ENCODE measurements around the gene PTMS.

Gene PTMS

DNA sequence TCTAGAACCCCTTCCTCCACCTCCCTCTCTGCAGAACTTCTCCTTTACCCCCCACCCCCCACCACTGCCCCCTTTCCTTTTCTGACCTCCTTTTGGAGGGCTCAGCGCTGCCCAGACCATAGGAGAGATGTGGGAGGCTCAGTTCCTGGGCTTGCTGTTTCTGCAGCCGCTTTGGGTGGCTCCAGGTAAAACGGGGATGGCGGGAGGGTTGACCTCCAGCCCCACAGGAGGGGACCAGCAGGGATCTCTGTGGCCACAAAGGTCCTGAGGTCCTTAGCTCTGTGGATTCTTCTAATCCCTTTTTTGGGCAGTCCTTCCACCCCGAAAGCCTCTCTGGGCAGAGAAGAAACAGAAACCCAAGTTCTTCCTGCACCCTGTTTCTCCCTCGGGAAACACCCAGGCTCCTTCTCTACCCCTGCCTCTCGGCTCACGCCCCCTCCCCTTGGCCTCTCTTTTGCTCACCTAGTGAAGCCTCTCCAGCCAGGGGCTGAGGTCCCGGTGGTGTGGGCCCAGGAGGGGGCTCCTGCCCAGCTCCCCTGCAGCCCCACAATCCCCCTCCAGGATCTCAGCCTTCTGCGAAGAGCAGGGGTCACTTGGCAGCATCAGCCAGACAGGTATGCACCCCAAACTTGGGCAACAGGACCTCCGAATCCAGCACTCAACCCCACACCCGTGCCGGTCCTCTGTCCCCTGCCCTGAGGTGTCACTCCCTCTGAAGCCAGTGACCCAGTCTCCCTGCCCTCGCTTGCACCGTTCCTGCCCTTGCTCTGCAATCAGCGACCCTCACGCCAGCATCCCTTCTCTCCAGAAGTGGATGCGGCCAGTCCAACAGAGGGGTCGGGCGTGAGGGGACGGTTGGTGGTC is 6.8 kb downstream of the PTMS start:
- DNase-seq = no peak

DNA sequence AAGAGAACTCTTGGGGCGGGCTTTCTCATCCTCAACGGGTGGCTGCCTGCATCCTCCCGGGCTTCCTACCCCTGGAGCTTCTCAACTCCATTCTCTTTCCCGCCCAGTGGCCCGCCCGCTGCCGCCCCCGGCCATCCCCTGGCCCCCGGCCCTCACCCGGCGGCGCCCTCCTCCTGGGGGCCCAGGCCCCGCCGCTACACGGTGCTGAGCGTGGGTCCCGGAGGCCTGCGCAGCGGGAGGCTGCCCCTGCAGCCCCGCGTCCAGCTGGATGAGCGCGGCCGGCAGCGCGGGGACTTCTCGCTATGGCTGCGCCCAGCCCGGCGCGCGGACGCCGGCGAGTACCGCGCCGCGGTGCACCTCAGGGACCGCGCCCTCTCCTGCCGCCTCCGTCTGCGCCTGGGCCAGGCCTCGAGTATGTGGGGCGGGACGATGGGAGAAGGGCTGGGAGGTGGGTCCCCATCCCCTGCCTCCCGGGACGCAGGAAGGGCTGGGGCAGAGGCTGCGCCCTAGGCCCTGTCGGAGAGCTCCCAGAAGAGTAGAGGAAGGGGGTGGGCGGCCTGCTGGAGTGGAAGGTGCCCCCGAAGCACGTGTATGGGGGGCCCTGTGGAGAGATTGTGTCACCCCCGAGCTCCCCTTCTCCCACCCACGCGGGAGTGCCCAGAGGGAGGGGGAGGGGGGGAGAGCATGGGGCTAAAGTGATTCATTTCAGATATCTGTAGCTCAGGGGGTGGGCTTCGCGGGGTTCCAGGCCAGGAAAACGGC is 7.6 kb downstream of the PTMS start:
- DNase-seq = no peak

DNA sequence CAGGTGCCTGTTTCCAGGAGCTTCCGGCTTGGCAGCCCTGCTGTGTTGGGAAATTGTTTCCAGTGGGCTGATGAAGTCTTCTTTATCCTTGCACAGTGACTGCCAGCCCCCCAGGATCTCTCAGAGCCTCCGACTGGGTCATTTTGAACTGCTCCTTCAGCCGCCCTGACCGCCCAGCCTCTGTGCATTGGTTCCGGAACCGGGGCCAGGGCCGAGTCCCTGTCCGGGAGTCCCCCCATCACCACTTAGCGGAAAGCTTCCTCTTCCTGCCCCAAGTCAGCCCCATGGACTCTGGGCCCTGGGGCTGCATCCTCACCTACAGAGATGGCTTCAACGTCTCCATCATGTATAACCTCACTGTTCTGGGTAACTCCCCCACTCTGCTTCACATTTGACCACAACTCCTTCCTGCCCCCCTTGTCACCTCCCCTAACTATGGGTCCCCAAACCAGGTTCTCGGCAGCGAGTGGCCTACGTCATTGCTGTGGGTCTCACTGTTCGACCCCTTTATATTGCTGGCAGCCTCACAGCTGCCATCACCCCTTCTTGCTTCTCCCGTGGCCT is 8.4 kb downstream of the PTMS start:
- peak; percentile 64 for DNase-seq

DNA sequence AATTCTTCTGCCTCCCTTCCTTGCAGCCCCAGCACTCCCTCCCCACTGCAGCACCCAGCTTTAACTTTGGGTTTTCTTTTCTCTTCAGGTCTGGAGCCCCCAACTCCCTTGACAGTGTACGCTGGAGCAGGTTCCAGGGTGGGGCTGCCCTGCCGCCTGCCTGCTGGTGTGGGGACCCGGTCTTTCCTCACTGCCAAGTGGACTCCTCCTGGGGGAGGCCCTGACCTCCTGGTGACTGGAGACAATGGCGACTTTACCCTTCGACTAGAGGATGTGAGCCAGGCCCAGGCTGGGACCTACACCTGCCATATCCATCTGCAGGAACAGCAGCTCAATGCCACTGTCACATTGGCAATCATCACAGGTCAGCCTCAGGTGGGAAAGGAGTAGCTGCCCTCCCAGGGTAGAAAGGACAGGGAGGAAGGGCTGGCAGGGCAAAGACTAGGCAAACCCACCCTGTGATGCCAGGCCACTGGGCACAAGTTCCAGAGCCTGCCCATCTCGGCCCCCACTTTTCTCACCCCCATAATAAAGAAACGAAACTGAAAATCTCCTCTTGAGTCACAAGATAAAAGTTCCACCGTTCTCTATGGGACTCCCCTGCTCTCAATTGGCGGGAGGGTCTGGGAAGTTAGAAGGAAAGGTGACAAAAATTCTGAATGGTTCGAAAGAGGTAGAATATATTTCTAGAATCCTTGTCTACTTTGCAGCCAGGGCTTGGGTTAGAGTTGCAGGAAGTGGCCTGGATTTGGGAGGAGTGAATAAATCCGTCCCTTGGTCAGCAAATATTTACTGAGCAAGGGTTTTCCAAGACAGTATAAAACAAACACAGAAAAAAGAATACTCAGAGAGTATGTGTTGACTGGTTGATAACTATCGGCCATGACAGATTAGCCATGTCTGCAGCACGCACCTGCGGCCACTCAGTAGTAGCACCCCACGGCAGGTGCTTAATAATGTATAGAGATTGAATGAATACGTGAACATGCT is 9.3 kb downstream of the PTMS start:
- no peak for DNase-seq

DNA sequence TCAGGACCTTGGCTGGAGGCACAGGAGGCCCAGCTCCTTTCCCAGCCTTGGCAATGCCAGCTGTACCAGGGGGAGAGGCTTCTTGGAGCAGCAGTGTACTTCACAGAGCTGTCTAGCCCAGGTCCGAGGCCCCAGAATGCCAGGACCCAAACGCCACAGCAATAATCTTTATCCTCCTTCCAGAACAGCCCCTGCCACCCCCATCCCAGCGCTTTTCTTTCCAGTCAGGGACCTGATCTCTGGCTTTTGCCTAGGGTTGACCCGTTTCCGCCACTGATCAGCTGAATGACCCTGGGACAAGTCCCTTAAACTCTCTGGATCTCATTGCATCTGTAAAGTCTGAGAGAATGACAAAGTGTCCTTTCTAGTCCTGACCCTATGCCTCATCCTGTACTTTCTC is 11.2 kb downstream of the PTMS start:
- no peak for DNase-seq

DNA sequence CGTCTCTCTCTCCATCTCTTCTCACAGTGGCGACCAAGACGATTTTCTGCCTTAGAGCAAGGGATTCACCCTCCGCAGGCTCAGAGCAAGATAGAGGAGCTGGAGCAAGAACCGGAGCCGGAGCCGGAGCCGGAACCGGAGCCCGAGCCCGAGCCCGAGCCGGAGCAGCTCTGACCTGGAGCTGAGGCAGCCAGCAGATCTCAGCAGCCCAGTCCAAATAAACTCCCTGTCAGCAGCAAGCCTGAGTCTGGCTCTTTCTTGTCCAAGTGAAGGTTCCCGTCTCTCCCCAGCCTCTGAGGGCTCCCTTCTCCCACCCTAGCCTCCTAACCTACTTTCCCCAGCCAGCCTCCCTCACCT is 12.0 kb downstream of the PTMS start:
- no peak for DNase-seq

DNA sequence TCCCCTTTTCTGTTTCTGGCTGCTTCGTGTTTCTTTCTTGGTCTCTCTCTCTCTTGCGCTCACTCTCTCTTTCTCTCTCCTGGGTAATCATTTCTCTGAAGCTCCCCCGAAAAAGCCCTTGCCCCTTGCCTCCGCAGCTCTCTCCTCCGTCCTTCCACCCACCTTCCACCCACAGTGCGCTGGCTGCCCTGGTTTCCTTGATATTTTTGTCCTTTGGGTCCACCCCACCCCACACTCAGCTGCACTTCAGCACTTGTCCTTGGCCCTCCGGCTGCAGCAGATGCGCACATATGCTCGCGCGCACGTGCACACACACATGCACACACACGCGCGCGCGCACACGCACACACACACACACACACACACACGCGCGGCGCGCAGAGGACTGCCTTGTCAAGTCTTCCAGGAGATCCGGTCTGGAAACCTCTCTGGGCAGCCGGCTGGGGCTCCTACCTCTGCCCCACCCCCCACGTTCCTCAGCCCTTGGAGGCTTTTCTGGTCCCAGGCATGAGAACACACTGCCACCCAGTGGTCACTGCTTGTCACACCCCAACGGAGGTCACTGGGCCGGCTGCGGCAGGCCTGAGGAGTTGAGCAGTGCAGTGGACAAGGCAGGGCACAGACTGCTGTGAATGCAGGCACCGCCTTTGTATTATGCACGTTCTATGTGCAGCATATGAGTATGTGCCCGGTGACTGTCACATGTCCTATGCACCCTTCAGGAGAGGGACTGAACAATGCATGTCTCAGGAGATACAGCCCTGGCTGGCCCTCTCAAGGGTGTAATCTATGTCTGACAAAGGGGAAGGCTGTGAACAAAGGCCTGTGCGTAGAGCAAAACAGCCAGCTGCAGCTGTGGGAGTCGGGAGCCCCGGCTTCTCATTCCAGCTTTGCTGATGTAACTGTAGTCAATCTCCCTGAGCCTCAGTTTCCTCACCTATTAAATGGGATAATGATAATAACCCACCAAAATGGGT is 12.7 kb downstream of the PTMS start:
- DNase-seq = peak; percentile 85

DNA sequence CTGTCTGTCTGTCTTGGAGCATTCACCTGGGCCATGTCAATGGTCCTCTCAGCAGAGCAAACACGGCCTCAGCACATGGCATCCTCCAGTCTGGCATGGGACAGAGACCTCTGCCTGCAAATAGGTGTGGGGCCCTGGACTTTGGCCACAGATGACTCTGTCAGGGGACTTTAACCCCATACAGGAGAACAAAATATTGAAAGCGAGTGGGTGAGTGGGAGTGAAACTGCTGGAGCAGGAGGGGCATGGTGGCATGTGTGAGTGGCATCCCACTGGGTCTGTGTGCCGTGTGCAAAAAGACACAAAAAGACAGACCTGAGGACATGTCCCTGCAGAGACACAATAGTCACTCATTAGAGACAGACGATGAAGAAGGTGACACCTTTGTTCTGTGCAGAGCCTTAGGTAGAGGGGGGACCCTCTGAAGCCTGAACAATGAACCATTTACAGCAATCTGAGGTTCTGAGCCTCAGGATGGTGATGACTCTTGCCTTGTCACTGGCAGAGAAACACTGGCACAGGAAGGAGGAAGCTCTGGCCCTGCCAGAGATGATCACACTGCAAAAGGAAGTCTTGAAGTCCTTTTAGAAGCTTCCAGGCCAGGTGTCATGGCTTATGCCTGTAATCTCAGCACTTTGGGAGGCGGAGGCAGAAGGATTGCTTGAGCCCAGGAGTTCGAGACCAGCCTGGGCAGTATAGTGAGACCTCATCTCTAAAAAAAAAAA is 13.7 kb downstream of the PTMS start:
- DNase-seq = no peak

DNA sequence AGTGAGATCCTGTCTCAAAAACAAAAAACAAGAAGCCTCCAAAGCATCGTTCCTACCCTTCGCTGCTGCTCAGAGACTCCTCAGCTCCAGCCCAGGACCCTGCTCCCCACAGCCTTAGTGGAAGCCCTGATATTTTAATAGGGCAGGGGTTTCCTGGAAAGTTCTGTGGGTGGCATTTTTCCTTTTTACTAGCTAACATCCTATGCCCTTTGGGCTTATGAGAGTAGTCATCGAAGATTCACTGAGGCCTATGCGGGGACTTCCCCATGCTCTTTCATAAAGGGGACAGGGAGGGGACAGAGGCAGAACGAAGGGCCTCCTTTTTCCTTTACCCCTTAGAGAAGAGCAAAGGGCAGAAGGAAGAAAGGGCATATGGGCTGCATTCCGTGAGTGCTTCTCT is 14.4 kb downstream of the PTMS start:
- no peak for DNase-seq

DNA sequence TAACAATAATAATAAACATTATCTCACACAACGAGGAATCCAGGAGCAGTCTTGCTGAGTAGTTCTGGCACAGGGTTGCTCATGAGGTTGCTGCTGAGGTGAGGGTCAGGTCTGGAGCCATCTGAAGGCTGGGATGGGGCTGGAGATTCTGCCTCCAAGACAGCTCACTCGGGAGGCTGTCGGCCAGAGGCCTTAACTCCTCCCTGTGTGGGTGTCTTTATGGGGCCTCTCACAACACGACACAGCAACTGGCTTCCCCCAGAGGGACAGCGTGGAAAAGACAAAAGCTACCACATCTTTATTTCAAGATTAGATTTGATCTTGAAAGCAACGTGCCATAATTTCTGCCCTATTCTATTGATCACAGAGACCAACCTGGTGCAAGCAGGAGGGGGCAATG is 16.0 kb downstream of the PTMS start:
- DNase-seq = no peak

DNA sequence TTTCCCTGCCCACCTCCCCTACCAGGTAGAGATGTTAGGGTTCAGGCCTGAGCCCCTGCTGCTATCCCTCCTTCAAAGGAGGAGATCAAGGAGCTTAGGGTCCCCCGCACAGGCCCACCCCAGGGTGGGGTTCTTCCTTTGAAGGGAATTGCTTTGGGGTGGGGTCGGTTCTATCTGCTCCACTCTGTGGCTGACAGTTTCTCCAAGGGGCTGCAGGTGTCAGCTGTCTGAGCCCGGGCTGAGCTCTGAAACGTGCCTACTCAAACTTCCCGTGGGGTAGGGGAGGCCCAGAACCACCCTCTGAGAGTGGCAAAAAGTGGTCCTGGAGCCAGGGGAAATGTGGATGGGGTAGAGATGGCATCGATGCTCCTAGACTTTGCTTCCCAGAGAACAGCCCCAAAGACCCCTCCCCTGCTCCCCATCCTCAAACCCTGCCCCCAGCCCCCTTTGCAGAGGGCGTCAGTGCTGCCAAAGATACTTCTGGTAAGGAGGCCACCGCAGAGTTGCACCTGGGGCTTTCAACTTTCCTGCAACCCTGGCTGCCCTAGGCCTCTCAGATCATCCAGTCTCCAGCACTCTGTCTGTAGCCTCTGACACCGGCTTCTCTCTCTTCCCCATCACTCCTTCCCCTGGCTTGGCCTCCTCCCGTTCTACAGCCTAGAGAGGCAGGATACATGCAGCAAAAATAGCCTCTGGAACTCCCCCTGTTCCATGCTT is 16.8 kb downstream of the PTMS start:
- no peak for DNase-seq

DNA sequence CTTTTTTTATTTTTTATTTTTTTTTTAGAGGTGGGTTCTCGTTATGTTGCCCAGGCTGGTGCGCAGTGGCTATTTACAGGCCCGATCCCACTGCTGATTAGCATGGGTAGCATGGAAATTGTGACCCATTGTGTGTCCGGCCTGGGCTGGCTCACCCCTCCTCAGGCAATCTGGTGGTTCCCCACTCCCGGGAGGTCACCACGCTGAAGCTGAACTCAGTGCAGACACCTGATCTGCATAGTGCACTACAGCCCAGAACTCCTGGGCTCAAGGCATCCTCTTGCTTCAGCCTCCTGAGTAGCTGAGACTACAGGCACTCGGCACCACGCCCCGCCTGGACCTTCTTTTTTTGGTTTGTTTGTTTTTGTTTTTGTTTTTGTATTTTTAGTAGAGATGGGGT is 17.7 kb downstream of the PTMS start:
- DNase-seq = no peak

DNA sequence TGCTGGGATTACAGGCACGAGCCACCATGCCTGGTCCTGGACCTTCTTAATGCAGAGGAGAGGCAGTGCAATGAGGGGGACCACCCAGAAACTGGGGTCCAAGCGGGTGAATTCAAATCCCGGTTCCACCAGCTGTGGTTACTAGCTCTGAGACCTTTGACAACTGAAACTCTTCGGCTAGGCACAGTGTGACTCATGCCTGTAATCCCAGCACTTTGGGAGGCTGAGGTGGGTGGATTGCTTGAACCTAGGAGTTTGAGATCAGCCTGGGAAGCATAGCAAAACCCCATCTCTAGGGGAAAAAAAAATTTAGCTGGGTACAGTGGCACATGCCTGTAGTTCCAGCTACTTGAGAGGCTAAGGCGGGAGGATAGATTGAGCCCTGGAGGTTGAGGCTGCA is 18.1 kb downstream of the PTMS start:
- DNase-seq = no peak

DNA sequence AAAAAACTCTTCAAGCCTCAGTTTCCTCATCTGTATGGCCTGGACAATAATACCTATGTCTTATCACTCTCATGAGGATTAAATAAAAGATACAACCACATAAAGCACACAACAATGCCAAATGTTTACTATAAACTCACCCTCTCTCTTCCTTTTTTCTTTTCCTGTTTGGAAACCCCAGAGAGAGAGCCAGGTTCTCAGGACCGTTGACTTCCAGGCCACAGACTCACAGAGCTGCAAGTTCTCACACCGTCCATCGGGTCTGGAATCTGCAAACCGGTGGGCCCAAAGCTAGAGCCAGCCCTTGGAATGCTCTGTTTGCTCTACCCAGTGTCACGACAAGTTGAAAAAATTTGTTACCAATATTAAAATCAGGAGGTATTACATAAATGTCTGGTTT is 18.6 kb downstream of the PTMS start:
- no peak for DNase-seq

DNA sequence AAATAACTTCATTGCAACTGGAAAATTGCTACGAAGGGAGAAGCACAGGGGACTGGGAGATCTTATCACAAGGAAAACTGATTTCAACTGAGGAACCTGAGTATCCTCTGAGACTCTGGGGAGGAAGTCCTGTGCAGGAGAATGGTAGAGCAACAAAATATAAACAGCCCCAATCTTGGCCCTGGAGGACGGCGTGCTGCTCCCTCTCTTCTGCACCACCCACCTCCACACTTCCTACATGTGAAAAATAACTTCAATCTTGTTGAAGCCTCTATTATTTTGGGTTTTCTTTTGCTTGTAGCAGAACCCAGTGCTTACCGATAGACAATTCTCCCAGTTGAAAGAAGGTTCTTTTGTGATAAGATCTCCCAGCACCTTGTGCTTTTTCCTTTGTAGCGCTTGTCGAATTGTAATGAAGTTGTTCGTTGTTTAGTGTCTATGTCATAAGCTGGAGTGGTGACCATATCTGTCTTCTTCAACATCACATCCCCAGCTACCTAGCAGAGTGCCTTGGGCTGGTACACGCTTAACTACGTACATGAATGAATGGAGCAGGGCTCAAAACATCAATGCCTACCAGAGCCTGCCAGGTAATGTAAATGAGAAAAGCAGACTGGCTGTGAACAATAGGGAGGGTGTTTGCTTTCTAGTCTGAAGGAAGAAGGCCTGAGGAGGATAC is 20.4 kb downstream of the PTMS start:
- no peak for DNase-seq

DNA sequence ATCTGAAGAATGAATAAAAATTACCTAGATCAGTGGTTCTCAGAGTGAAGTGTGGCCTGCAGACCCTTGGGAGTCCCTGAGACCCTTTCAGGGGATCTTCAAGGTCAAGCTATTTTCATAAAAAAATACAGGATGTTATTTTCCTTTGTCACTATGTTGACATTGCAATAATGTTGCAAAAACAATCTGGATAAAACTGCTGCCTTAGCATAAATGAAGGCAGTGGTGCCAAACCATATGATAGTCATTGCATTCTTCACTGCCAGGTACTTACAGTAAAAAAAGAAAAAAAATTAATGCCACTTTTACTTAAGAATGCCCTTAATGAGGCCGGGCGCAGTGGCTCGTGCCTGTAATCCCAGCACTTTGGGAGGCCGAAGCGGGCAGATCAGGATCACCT is 21.1 kb downstream of the PTMS start:
- no peak for DNase-seq

DNA sequence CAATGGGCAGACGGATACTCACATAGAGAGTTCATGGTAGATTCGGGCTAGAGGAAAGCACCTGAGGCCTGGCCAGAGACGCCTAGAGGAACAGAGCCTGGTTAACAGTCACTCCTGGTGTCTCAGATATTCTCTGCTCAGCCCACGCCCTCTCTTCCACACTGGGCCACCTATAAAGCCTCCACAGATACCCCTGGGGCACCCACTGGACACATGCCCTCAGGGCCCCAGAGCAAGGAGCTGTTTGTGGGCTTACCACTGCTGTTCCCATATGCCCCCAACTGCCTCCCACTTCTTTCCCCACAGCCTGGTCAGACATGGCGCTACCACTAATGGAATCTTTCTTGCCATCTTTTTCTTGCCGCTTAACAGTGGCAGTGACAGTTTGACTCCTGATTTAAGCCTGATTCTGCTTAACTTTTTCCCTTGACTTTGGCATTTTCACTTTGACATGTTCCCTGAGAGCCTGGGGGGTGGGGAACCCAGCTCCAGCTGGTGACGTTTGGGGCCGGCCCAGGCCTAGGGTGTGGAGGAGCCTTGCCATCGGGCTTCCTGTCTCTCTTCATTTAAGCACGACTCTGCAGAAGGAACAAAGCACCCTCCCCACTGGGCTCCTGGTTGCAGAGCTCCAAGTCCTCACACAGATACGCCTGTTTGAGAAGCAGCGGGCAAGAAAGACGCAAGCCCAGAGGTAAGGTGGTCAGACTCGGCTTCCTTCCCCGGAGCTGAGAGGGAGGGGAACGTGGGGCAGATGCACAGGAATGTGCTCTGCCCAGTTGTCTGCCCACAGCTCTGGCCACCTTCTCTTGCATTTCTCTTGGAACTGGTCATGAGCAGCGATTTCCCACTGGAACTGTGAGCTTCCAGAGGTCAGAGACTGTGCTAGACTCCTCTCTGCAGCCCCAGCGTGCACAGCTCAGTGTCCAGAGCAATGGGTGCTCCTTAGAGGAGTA is 23.1 kb downstream of the PTMS start, which contains the start of gene CD4:
TSS of gene CD4 (plus strand) at position 557 of the 953 bp plus-strand sequence. CDS start 10,611 bp downstream, outside the sequence.
- peak; percentile 66 for DNase-seq

DNA sequence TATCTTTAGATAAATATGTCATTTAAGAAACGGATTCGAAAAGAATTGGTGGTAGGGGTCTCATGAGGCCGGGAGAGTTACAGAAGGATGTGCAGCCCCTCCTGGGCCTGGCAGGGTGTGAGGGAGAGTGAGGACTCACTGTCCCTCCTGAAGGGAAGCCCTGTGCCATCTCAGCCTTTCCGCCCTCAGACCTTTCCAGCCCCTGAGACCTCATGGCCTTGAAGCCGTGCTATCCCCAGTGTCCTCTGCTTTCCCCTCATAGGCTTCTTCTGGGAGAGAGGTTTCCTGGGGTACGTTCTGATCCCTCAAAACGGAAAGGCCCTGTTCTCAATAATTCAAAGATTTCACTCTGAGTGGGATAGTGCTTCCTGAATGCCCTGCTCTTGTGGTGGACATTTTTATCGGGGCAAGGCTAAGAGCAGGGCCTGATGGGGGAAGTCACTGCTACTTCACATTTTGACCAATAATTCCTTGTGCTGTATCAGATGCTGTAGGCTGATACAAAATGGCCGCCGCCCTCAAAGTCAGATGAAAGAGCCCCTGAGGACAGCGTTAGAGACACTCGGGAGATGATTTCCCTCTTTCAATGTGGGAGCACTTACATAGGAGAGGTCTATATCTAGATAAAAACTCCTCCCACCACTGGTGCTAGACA is 24.5 kb downstream of the PTMS start:
- DNase-seq = peak; percentile 39

All from CD4-positive, alpha-beta T cell treated with Interleukin-4 for 4 hours (primary cell).